ENCODE results near the gene DMAP1. TPM values are rescaled to one million over a fixed set of nuclear protein-coding genes. Genes with fewer than 3 reads are reported as not detected.
"Not testable (repeated sequence)": the region's sequence is repeated elsewhere in the genome, so short reads cannot be mapped to it uniquely, and the experiment has no call there.

Gene DMAP1
- total and polyA plus RNA-seq, 9 donors: 28.1 to 46.9 (median 42.2) TPM

GRCh38 chr1:44200336-44200735 lies 12.9 kb upstream of the DMAP1 start:
- TF ChIP-seq POLR2A (IDR thresholded peaks at IDR 0.05) (no peak), EP300 (IDR thresholded peaks at IDR 0.05) (no peak), CTCF (IDR thresholded peaks at IDR 0.05) (no peak)
- Histone ChIP-seq H3K4me3 (no peak overlapping the region), H3K27me3 (no peaks in the 10 kb centered on the region), H3K36me3 (no peaks in the 10 kb centered on the region), H3K9me3 (no peaks in the 10 kb centered on the region), H3K27ac (no peak overlapping the region), H3K4me1 (ENCODE audit: insufficient read depth) (no peaks in the 10 kb centered on the region)
- WGBS, 3 donors: 85 to 92% (median 87%) methylated on average over 8 of the region's 8 CpGs
- intact Hi-C loops (cut with DNase I): no loop called here
- no peak for DNase-seq

DNA sequence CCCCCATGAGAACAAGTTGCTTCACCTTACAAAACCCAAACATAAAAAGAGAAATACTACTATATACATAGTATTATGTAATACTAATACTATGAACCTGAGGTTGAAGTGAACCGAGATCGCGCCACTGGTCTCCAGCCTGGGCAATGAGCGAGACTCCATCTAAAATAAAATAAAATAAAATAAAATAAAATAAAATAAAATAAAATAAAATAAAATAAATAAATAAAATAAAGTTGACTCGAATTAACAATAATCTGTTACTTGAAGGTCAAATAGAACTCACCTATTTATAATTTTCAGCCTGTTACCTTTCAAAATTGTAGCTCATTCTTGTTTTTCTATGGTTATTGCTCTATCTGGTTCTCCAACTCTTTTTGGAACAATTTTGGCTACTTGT lies 6.7 kb upstream of the DMAP1 start:
- H3K27ac ChIP-seq; DNase-seq; H3K27me3 ChIP-seq; H3K4me1 ChIP-seq (ENCODE audit: insufficient read depth); H3K9me3 ChIP-seq; H3K36me3 ChIP-seq; intact Hi-C loops (cut with DNase I); H3K4me3 ChIP-seq: not testable (repeated sequence)
- 91 to 92% (median 92%) methylated on average over 5 of the region's 5 CpGs for WGBS, 3 donors

DNA sequence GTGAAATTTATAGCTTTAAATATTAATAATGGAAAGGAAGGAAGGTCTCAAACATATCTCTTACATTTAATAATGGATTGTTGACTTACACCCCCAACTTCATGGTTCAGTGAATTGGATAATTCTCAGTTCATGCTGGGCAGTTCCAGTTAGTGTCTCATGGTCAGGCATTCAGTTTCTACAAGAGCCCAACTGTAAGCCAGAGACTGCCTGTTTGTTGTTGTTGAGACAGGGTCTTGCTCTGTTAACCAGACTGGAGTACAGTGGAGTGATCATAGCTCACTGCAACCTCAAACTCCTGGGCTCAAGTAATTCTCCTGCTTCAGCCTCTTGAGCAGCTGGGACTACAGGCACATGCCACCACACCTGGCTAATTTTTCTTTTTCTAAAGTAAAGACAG lies 5.0 kb upstream of the DMAP1 start:
- Histone ChIP-seq H3K27ac (no peak overlapping the region), H3K36me3 (no peaks in the 10 kb centered on the region), H3K27me3 (no peaks in the 10 kb centered on the region), H3K4me1 (ENCODE audit: insufficient read depth) (peaks cover 4% of the 10 kb centered on the region), H3K9me3 (no peaks in the 10 kb centered on the region), H3K4me3 (no peak overlapping the region)
- no peak for DNase-seq
- intact Hi-C loops (cut with DNase I): no loop called here
- TF ChIP-seq EP300 (IDR thresholded peaks at IDR 0.05): no peak
- no peak for TF ChIP-seq CTCF (IDR thresholded peaks at IDR 0.05)
- TF ChIP-seq POLR2A (IDR thresholded peaks at IDR 0.05): no peak

DNA sequence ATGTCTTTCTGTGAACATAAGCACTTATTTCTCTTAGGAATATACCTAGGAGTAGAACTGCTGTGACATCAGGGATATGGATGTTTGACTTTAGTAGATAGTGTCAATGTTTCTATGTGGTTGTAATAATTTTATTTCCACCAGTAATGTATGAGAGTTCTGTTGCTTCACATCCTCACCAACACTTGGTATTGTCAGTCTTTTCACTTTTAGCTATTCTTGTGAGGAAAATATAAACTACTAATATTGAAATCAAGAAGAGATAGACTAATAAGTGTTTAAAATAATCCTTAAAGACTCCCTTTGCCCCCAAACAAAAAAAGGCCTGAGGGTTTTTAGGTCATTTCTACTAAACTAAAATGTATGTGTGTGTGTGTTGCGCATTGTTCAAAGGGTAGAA lies 2.7 kb upstream of the DMAP1 start:
- no peaks in the 10 kb centered on the region for H3K27me3 ChIP-seq
- intact Hi-C loops (cut with DNase I): loop anchor here in 2 of 4 donors (10.0 kb wide), 1 partner anchor 444 kb away; no protein-coding TSS in a partner anchor
- no peak overlapping the region for H3K27ac ChIP-seq
- TF ChIP-seq POLR2A (IDR thresholded peaks at IDR 0.05) (no peak), EP300 (IDR thresholded peaks at IDR 0.05) (no peak), CTCF (IDR thresholded peaks at IDR 0.05) (no peak)
- no peak for DNase-seq
- no peaks in the 10 kb centered on the region for H3K36me3 ChIP-seq
- no peak overlapping the region for H3K4me3 ChIP-seq
- WGBS, 3 donors: 95 to 100% (median 98%) methylated on average over 1 of the region's 1 CpG
- no peaks in the 10 kb centered on the region for H3K9me3 ChIP-seq
- peaks cover 9% of the 10 kb centered on the region for H3K4me1 ChIP-seq (ENCODE audit: insufficient read depth)

DNA sequence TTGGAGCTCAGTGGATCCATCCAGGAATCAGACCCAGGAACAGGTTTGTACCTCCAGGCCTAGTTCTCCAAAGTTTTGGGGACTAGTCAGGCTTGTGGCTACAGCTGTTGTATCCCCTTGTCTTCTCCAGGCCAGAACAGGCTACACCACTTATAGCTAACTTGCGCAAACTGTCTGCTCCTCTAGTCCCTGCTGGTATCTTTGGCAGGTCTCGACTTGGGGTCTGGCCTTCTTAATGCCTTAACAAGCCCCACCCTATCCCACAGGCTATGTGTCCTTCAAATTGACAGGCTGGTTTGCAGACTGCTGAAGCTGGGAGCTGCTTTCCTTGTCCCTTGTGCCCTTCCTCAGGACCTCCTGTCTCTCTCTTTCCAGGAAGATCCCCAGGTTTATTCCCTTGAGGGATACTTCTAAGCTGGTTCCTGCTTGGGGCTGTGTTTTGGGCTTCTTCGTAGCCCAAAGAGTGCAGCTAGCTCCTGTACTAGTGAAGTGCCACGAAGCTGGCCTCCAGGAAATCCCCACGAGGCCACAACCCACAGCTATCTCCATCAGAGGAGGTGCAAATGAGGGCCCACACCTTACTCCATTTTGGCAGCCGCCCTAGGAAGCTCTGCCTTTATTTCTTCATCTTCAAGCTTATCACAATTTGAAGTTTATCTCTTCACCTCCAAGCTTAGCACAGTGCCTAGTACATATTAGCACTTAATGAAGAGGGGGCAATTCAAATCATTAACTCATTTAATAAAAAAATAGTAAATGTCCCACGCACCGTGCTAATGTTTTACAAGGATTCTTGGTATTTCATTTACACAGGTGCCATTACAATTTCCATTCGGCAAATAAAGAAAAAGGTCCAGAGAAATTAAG lies 683 bp upstream of the DMAP1 start:
- H3K36me3 ChIP-seq: no peaks in the 10 kb centered on the region
- no peaks in the 10 kb centered on the region for H3K27me3 ChIP-seq
- peaks cover 9% of the 10 kb centered on the region for H3K4me1 ChIP-seq (ENCODE audit: insufficient read depth)
- H3K9me3 ChIP-seq: no peaks in the 10 kb centered on the region
- peak overlapping the region; percentile 72 for H3K4me3 ChIP-seq
- intact Hi-C loops (cut with DNase I): loop anchor here in 2 of 4 donors (10.0 kb wide), 1 partner anchor 442 kb away; no protein-coding TSS in a partner anchor
- peak overlapping the region in 1 of 2 donors; percentile 82 for H3K27ac ChIP-seq
- 40 to 47% (median 47%) methylated on average over 9 of the region's 9 CpGs for WGBS, 3 donors
- TF ChIP-seq CTCF (IDR thresholded peaks at IDR 0.05) (no peak), POLR2A (IDR thresholded peaks at IDR 0.05) (no peak), EP300 (IDR thresholded peaks at IDR 0.05) (no peak)
- no peak for DNase-seq
